Activated B cell treated with CpG ODN at 0.5 μM for 24 hours (primary cell): ENCODE data around the gene FARP2. TPM values are rescaled to one million over a fixed set of nuclear protein-coding genes. Genes with fewer than 3 reads are reported as not detected.
"Not testable (repeated sequence)": the region's sequence is repeated elsewhere in the genome, so short reads cannot be mapped to it uniquely, and the experiment has no call there.

Experiments used
- ATAC-seq: fragments of 200-7000 bp; cut with Tn5 transposase; one replicate; pipeline ENCODE4 v1.10.0; 2021; ENCODE audit warnings: low read depth, mild to moderate bottlenecking, moderate library complexity
- CTCF ChIA-PET: fragments of 350-600 bp; sonication (Branson Sonifier 250); formaldehyde crosslinking; loops from one replicate; lab custom pipeline; 2021; ENCODE audit warnings: antibody characterized with exemption; lab: Charles Lee
- POLR2A ChIA-PET: fragments of 350-600 bp; sonication (Branson Sonifier 250); formaldehyde crosslinking; loops from one replicate; lab custom pipeline; 2021; ENCODE audit warnings: antibody characterized with exemption; lab: Charles Lee
- DNase-seq: peaks from one replicate; pipeline ENCODE4 v3.0.0; 2022
- H3K27ac Mint-ChIP-seq: one replicate; pipeline ENCODE4 v1.8.0; 2020; ENCODE audit warnings: mixed read lengths
- H3K27me3 Mint-ChIP-seq: one replicate; pipeline ENCODE4 v1.8.0; 2021; ENCODE audit warnings: mixed read lengths
- H3K36me3 Mint-ChIP-seq: one replicate; pipeline ENCODE4 v1.8.0; 2021; ENCODE audit warnings: low read depth, mixed read lengths
- H3K4me1 Mint-ChIP-seq: one replicate; pipeline ENCODE4 v1.8.0; 2021; ENCODE audit warnings: mixed read lengths
- H3K4me3 Mint-ChIP-seq: one replicate; pipeline ENCODE4 v1.8.0; 2020; ENCODE audit warnings: mild to moderate bottlenecking, mixed read lengths
- H3K9me3 Mint-ChIP-seq: one replicate; pipeline ENCODE4 v1.8.0; 2020; ENCODE audit warnings: mixed read lengths
- intact Hi-C: fragments of 100-400 bp; cut with micrococcal nuclease; formaldehyde crosslinking; loops from one replicate; pipeline ENCODE4 v1.15.1; 2024
- total RNA-seq: library from RNA; stranded (reverse); gene quantifications from 2 replicates; pipeline ENCODE4 v1.2.3, GENCODE V29; 2022
- TF ChIP-seq, protein P1 (sequence below): fragments of 200-600 bp; IDR thresholded peaks from one replicate; pipeline ENCODE4 v1.8.0; 2022; ENCODE audit warnings: antibody characterized with exemption, mild to moderate bottlenecking

Gene FARP2
- total RNA-seq, 1 donor from 2014 or later, result 91.2 TPM

- no peaks in the 10 kb centered on the region for H3K4me1 Mint-ChIP-seq
- ATAC-seq (no peak), DNase-seq (no peak)
- TF ChIP-seq, protein P1, sequence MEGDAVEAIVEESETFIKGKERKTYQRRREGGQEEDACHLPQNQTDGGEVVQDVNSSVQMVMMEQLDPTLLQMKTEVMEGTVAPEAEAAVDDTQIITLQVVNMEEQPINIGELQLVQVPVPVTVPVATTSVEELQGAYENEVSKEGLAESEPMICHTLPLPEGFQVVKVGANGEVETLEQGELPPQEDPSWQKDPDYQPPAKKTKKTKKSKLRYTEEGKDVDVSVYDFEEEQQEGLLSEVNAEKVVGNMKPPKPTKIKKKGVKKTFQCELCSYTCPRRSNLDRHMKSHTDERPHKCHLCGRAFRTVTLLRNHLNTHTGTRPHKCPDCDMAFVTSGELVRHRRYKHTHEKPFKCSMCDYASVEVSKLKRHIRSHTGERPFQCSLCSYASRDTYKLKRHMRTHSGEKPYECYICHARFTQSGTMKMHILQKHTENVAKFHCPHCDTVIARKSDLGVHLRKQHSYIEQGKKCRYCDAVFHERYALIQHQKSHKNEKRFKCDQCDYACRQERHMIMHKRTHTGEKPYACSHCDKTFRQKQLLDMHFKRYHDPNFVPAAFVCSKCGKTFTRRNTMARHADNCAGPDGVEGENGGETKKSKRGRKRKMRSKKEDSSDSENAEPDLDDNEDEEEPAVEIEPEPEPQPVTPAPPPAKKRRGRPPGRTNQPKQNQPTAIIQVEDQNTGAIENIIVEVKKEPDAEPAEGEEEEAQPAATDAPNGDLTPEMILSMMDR, result no peak
- H3K9me3 Mint-ChIP-seq, result no peaks in the 10 kb centered on the region
- ChIA-PET CTCF (no interaction called here), POLR2A (interaction anchor here (0.7 kb wide), 1 partner anchor 22 kb away, joined by 4 read pairs; no protein-coding TSS in a partner anchor)
- H3K4me3 Mint-ChIP-seq, result no peak overlapping the region
- peaks cover 89% of the 10 kb centered on the region for H3K36me3 Mint-ChIP-seq
- intact Hi-C loops, result no loop called here
- no peak overlapping the region for H3K27ac Mint-ChIP-seq
- no peaks in the 10 kb centered on the region for H3K27me3 Mint-ChIP-seq
Observed at GRCh38 chr2:241413929-241414580, 58.0 kb downstream of the FARP2 start.

- CTCF ChIA-PET, result no interaction called here
- H3K27ac Mint-ChIP-seq, result no peak overlapping the region
Observed at GRCh38 chr2:241415196-241415595, 59.1 kb downstream of the FARP2 start.

DNA sequence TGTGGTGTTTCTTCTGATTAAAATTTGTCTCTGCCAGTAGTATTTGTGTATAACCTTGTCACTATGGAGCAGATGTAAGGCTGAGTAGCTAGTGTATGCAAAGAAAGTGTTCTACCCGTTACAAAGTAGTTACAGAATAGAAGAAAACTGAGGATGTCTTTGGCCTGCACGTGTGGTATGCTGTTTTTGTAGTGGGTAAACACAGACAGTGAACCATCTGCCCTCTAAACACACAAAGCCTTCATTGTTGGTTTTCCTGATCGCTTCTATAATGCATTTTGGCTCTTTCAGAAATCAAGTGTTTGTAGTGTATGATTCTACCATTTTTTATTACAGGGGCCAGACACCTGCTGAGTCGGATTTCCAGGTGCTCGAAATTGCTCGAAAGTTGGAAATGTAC, 61.5 kb downstream of the FARP2 start:
- no peak for DNase-seq
- Mint-ChIP-seq H3K27me3 (no peaks in the 10 kb centered on the region), H3K36me3 (peaks cover 86% of the 10 kb centered on the region), H3K27ac (no peak overlapping the region), H3K9me3 (peaks cover 4% of the 10 kb centered on the region), H3K4me3 (no peak overlapping the region), H3K4me1 (no peaks in the 10 kb centered on the region)
- intact Hi-C loops, result no loop called here
- ChIA-PET CTCF (no interaction called here), POLR2A (no interaction called here)
- ATAC-seq, result no peak
- TF ChIP-seq, protein P1, result no peak

More at GRCh38 chr2:241415196-241415595, 59.1 kb downstream of the FARP2 start:
- no peak for DNase-seq
- no peak for ATAC-seq
- intact Hi-C loops, result no loop called here
- POLR2A ChIA-PET, result interaction anchor here (0.6 kb wide), 1 partner anchor 37 kb away, joined by 3 read pairs; no protein-coding TSS in a partner anchor
- TF ChIP-seq, protein P1, result no peak
- no peaks in the 10 kb centered on the region for H3K27me3 Mint-ChIP-seq
- H3K36me3 Mint-ChIP-seq, result peaks cover 86% of the 10 kb centered on the region
- H3K4me3 Mint-ChIP-seq, result no peak overlapping the region
- H3K9me3 Mint-ChIP-seq, result no peaks in the 10 kb centered on the region
- no peaks in the 10 kb centered on the region for H3K4me1 Mint-ChIP-seq

DNA sequence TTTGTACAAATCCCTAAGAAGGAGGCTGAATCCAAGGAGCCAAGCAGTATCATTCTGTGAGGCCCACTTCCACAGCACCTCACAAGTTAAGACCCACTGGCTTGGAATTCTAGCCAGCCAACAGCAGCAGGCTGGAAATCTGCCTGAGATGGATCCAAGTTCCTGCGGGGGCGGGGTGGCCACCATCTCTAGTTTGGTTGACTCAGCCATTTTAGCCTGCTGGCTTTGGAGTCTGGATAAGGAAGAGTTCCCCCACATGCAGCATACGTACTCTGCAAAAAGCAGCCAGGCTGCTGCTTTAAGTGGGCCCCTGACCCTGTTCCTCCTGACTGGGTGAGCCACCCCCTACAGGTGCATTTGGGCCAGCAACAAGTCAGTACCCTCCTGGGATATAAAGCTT, 65.2 kb downstream of the FARP2 start:
- no peak overlapping the region for H3K27ac Mint-ChIP-seq
- DNase-seq, result no peak
- H3K27me3 Mint-ChIP-seq, result no peaks in the 10 kb centered on the region
- ChIA-PET POLR2A (no interaction called here), CTCF (no interaction called here)
- intact Hi-C loops, result no loop called here
- ATAC-seq, result no peak
- H3K4me1 Mint-ChIP-seq, result no peaks in the 10 kb centered on the region
- peaks cover 73% of the 10 kb centered on the region for H3K36me3 Mint-ChIP-seq
- H3K4me3 Mint-ChIP-seq, result no peak overlapping the region
- TF ChIP-seq, protein P1, result no peak
- H3K9me3 Mint-ChIP-seq, result peaks cover 16% of the 10 kb centered on the region

DNA sequence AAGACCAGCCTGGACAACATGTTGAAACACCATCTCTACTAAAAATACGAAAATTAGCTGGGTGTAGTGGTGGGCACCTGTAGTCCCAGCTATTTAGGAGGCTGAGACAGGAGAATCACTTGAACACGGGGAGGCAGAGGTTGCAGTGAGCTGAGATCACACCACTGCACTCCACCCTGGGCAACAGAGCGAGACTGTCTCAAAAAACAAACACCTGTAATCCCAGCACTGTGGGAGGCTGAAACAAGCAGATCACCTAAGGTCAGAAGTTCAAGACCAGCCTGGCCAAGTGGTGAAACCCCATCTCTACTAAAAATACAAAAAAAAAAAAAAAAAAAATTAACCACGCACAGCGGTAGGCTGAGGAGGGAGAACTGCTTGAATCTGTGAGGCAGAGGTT, 65.9 kb downstream of the FARP2 start:
- Mint-ChIP-seq H3K9me3 (peaks cover 16% of the 10 kb centered on the region), H3K36me3 (peaks cover 73% of the 10 kb centered on the region)
- CTCF ChIA-PET, H3K27ac Mint-ChIP-seq, DNase-seq, H3K27me3 Mint-ChIP-seq, H3K4me1 Mint-ChIP-seq, H3K4me3 Mint-ChIP-seq, ATAC-seq, intact Hi-C loops: not testable (repeated sequence)
- POLR2A ChIA-PET, result interaction anchor here (0.7 kb wide), 1 partner anchor 92 kb away, joined by 6 read pairs; no protein-coding TSS in a partner anchor
